Breast epithelium (tissue), 4 donors: ENCODE data around the gene UFD1. TPM values are rescaled to one million over a fixed set of nuclear protein-coding genes. Genes with fewer than 3 reads are reported as not detected.

Experiments
- DNase-seq, 2 donors: peaks; one replicate each; pipeline ENCODE4 v3.0.0-alpha.2; 2019; ENCODE audit warnings: low spot score in 2 of 2
- H3K27ac ChIP-seq, 2 donors: fragments of 200-600 bp; sonication (generic) in 1 of 2; one replicate each; pipeline ENCODE4 v1.5.1; 2016 to 2019; ENCODE audit warnings: mild to moderate bottlenecking in 1 of 2
- H3K27me3 ChIP-seq, 2 donors: fragments of 200-600 bp; sonication (generic) in 1 of 2; one replicate each; pipeline versions ENCODE4 v1.5.1 to v1.6.0; 2017 to 2019; ENCODE audit warnings: control low read depth in 1 of 2, mild to moderate bottlenecking in 1 of 2
- H3K36me3 ChIP-seq: fragments of 200-600 bp; one replicate; pipeline ENCODE4 v1.5.1; 2019
- H3K4me1 ChIP-seq, 2 donors: fragments of 200-600 bp; sonication (generic); one replicate each; pipeline ENCODE4 v1.5.1; 2016 to 2019; ENCODE audit warnings: control low read depth in 1 of 2
- H3K4me3 ChIP-seq, 3 donors: fragments of 200-600 bp; sonication (generic); 1 replicate in 2 of 3; 2 replicates in 1 of 3; pipeline ENCODE4 v1.5.1; 2016 to 2019; ENCODE audit warnings: mild to moderate bottlenecking in 3 of 3, moderate library complexity in 2 of 3
- H3K9me3 ChIP-seq, 2 donors: fragments of 200-600 bp; sonication (generic) in 1 of 2; one replicate each; pipeline ENCODE4 v1.5.1; 2016 to 2019; ENCODE audit warnings: control low read depth in 1 of 2
- CTCF ChIP-seq, 3 donors: fragments of 450-650 bp; IDR thresholded peaks; one replicate each; pipeline ENCODE4 v1.5.1; 2016 to 2017; ENCODE audit warnings: antibody characterized with exemption in 3 of 3, mild to moderate bottlenecking in 3 of 3, moderate library complexity in 3 of 3
- POLR2A ChIP-seq: fragments of 450-650 bp; IDR thresholded peaks from one replicate; pipeline ENCODE4 v1.6.1; 2016; ENCODE audit warnings: antibody characterized with exemption, mild to moderate bottlenecking, moderate library complexity
- POLR2AphosphoS5 ChIP-seq, 3 donors: sonication (generic); formaldehyde crosslinking; IDR thresholded peaks; one replicate each; pipeline ENCODE4 v1.6.1; 2017; ENCODE audit warnings: antibody characterized with exemption in 3 of 3
- intact Hi-C: fragments of 100-400 bp; cut with DNase I; formaldehyde crosslinking; loops from one replicate; pipeline ENCODE4 v1.15.1; 2023; ENCODE audit warnings: low total_unique reads
- total RNA-seq, 3 donors: library from RNA; depleted of rRNA; stranded (reverse); fragments of >200 nt; gene quantifications; one replicate each; pipeline ENCODE4 v1.1.0, GENCODE V29; 2016

Gene UFD1
- total RNA-seq, 3 donors from 2014 or later: 30.8 to 51.0 (median 31.8) TPM

- peaks cover 14% of the 10 kb centered on the region for H3K36me3 ChIP-seq
- H3K4me1 ChIP-seq: no peaks in the 10 kb centered on the region
- no peak overlapping the region for H3K4me3 ChIP-seq
- TF ChIP-seq POLR2A (no peak), CTCF (IDR thresholded peaks at IDR 0.05) (no peak), POLR2AphosphoS5 (IDR thresholded peaks at IDR 0.05) (no peak)
- intact Hi-C loops: no loop called here
- no peaks in the 10 kb centered on the region for H3K27me3 ChIP-seq
- DNase-seq: no peak
- no peak overlapping the region for H3K27ac ChIP-seq
- no peaks in the 10 kb centered on the region for H3K9me3 ChIP-seq
Measured at GRCh38 chr22:19466126-19466716, 12.8 kb downstream of the UFD1 start.

DNA sequence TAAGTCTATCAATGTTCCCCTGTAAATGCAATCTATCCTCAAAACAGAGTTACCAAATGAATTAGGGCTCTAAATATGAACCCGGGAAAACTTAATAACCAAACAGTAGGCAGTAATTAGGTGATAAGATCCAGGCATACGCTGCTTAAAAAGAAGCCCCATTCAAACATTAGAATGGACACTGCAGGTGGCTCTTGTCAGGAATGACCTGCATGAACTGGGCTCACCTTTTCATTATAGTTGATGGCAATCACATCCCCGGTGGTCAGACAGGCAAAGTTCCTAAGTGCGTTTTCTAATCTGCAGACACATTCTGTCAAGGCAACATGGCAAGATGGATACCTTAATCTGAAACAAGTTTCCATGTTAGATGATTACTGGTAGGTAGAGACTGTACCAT, 14.0 kb downstream of the UFD1 start:
- intact Hi-C loops: no loop called here

GRCh38 chr22:19464546-19464945, 14.4 kb downstream of the UFD1 start:
- TF ChIP-seq POLR2AphosphoS5 (IDR thresholded peaks at IDR 0.05): no peak
- no peak for TF ChIP-seq CTCF (IDR thresholded peaks at IDR 0.05)
- TF ChIP-seq POLR2A: no peak
- intact Hi-C loops: no loop called here
- H3K4me3 ChIP-seq: no peak overlapping the region
- H3K36me3 ChIP-seq: peaks cover 7% of the 10 kb centered on the region
- H3K27me3 ChIP-seq: no peaks in the 10 kb centered on the region
- no peak for DNase-seq
- no peaks in the 10 kb centered on the region for H3K9me3 ChIP-seq
- H3K27ac ChIP-seq: no peak overlapping the region
- H3K4me1 ChIP-seq: no peaks in the 10 kb centered on the region

More for the DNA sequence above, 14.0 kb downstream of the UFD1 start:
- Histone ChIP-seq H3K27ac (no peak overlapping the region), H3K9me3 (no peaks in the 10 kb centered on the region), H3K4me3 (no peak overlapping the region), H3K4me1 (no peaks in the 10 kb centered on the region), H3K36me3 (peaks cover 7% of the 10 kb centered on the region), H3K27me3 (no peaks in the 10 kb centered on the region)
- no peak for TF ChIP-seq POLR2A
- TF ChIP-seq CTCF (IDR thresholded peaks at IDR 0.05): no peak
- DNase-seq: no peak

GRCh38 chr22:19463491-19464469, 15.2 kb downstream of the UFD1 start:
- Histone ChIP-seq H3K4me1 (no peaks in the 10 kb centered on the region), H3K9me3 (no peaks in the 10 kb centered on the region), H3K27ac (no peak overlapping the region), H3K36me3 (no peaks in the 10 kb centered on the region), H3K4me3 (no peak overlapping the region), H3K27me3 (no peaks in the 10 kb centered on the region)
- TF ChIP-seq CTCF (IDR thresholded peaks at IDR 0.05) (no peak), POLR2A (no peak), POLR2AphosphoS5 (IDR thresholded peaks at IDR 0.05) (no peak)
- intact Hi-C loops: no loop called here
- DNase-seq: no peak

GRCh38 chr22:19463008-19463407, 16.0 kb downstream of the UFD1 start:
- no peak overlapping the region for H3K27ac ChIP-seq
- DNase-seq: no peak
- TF ChIP-seq POLR2AphosphoS5 (IDR thresholded peaks at IDR 0.05) (no peak), CTCF (IDR thresholded peaks at IDR 0.05) (no peak), POLR2A (no peak)
- no peaks in the 10 kb centered on the region for H3K36me3 ChIP-seq
- no peaks in the 10 kb centered on the region for H3K27me3 ChIP-seq
- no peak overlapping the region for H3K4me3 ChIP-seq
- no peaks in the 10 kb centered on the region for H3K9me3 ChIP-seq
- intact Hi-C loops: no loop called here
- H3K4me1 ChIP-seq: no peaks in the 10 kb centered on the region
